Breast epithelium (tissue), 4 donors: Measurements from ENCODE around the gene UBTD2. TPM values are rescaled to one million over a fixed set of nuclear protein-coding genes. Genes with fewer than 3 reads are reported as not detected.

Source experiments
- DNase-seq, 2 donors: peaks; one replicate each; pipeline ENCODE4 v3.0.0-alpha.2; 2019; ENCODE audit warnings: low spot score in 2 of 2
- H3K27ac ChIP-seq, 2 donors: fragments of 200-600 bp; sonication (generic) in 1 of 2; one replicate each; pipeline ENCODE4 v1.5.1; 2016 to 2019; ENCODE audit warnings: mild to moderate bottlenecking in 1 of 2
- H3K27me3 ChIP-seq, 2 donors: fragments of 200-600 bp; sonication (generic) in 1 of 2; one replicate each; pipeline versions ENCODE4 v1.5.1 to v1.6.0; 2017 to 2019; ENCODE audit warnings: control low read depth in 1 of 2, mild to moderate bottlenecking in 1 of 2
- H3K36me3 ChIP-seq: fragments of 200-600 bp; one replicate; pipeline ENCODE4 v1.5.1; 2019
- H3K4me1 ChIP-seq, 2 donors: fragments of 200-600 bp; sonication (generic); one replicate each; pipeline ENCODE4 v1.5.1; 2016 to 2019; ENCODE audit warnings: control low read depth in 1 of 2
- H3K4me3 ChIP-seq, 3 donors: fragments of 200-600 bp; sonication (generic); 1 replicate in 2 of 3; 2 replicates in 1 of 3; pipeline ENCODE4 v1.5.1; 2016 to 2019; ENCODE audit warnings: mild to moderate bottlenecking in 3 of 3, moderate library complexity in 2 of 3
- H3K9me3 ChIP-seq, 2 donors: fragments of 200-600 bp; sonication (generic) in 1 of 2; one replicate each; pipeline ENCODE4 v1.5.1; 2016 to 2019; ENCODE audit warnings: control low read depth in 1 of 2
- POLR2A ChIP-seq: fragments of 450-650 bp; IDR thresholded peaks from one replicate; pipeline ENCODE4 v1.6.1; 2016; ENCODE audit warnings: antibody characterized with exemption, mild to moderate bottlenecking, moderate library complexity
- POLR2AphosphoS5 ChIP-seq, 3 donors: sonication (generic); formaldehyde crosslinking; IDR thresholded peaks; one replicate each; pipeline ENCODE4 v1.6.1; 2017; ENCODE audit warnings: antibody characterized with exemption in 3 of 3
- intact Hi-C: fragments of 100-400 bp; cut with DNase I; formaldehyde crosslinking; loops from one replicate; pipeline ENCODE4 v1.15.1; 2023; ENCODE audit warnings: low total_unique reads
- total RNA-seq, 3 donors: library from RNA; depleted of rRNA; stranded (reverse); fragments of >200 nt; gene quantifications; one replicate each; pipeline ENCODE4 v1.1.0, GENCODE V29; 2016
- TF ChIP-seq, protein P1 (sequence below), 3 donors: fragments of 450-650 bp; IDR thresholded peaks; one replicate each; pipeline ENCODE4 v1.5.1; 2016 to 2017; ENCODE audit warnings: antibody characterized with exemption in 3 of 3, mild to moderate bottlenecking in 3 of 3, moderate library complexity in 3 of 3

Gene UBTD2
- total RNA-seq, 3 donors from 2014 or later, result 21.8 to 32.3 (median 27.9) TPM

DNA sequence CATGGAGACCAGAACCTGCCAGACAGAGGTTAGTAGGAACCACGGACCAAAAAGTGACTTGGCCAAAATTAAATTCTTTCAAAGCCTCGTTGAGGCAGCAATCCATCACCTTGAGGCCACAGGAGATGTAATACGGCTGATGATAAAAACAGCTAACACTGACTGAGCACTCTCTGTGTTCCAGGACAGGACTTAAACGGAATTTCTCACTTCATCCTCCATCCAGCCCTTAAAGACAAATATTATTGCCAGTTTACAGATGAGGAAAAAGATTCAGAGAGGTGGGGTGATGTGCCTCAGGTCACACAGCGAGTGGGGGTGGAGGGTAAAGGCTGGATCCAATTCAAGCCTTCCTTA is 120.6 kb downstream of the UBTD2 start:
- no peak for TF ChIP-seq POLR2A
- TF ChIP-seq, protein P1, sequence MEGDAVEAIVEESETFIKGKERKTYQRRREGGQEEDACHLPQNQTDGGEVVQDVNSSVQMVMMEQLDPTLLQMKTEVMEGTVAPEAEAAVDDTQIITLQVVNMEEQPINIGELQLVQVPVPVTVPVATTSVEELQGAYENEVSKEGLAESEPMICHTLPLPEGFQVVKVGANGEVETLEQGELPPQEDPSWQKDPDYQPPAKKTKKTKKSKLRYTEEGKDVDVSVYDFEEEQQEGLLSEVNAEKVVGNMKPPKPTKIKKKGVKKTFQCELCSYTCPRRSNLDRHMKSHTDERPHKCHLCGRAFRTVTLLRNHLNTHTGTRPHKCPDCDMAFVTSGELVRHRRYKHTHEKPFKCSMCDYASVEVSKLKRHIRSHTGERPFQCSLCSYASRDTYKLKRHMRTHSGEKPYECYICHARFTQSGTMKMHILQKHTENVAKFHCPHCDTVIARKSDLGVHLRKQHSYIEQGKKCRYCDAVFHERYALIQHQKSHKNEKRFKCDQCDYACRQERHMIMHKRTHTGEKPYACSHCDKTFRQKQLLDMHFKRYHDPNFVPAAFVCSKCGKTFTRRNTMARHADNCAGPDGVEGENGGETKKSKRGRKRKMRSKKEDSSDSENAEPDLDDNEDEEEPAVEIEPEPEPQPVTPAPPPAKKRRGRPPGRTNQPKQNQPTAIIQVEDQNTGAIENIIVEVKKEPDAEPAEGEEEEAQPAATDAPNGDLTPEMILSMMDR (IDR thresholded peaks at IDR 0.05), result no peak
- TF ChIP-seq POLR2AphosphoS5 (IDR thresholded peaks at IDR 0.05), result no peak
- Histone ChIP-seq H3K4me1 (no peaks in the 10 kb centered on the region), H3K27ac (no peak overlapping the region), H3K9me3 (no peaks in the 10 kb centered on the region), H3K27me3 (no peaks in the 10 kb centered on the region), H3K36me3 (no peaks in the 10 kb centered on the region), H3K4me3 (no peak overlapping the region)
- DNase-seq, result no peak
- intact Hi-C loops, result no loop called here

DNA sequence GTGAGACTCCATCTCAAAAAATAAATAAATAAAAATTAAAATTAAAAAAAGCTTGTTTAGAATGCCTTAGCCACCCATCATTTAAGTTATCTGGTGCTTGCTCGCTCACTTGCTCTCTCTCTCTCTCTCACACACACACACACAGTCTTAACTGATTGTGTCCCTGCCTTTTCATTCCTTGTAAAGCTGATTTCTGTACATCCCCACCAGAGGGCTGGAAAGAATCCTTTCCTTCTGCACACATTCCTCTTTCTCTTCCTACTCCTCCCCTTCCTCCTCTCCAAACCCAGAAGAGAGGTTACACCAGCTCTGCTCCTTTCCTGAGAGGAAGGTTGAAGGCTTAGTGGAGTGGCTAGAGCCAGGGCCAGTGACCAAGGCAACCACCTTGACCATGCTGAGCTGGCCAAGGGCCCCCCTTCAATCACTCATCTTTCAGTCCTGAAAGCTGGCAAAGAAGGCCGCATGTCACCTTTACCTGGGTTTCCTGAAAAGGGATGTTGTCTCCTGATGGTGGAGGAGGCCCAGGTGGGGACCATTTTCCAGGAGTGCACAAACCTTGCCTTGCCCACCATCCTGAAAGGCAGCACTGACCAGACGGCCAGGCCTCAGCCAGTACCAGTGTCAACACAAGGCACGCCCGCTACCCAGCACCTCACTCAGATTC is 121.1 kb downstream of the UBTD2 start:
- Histone ChIP-seq H3K27me3 (no peaks in the 10 kb centered on the region), H3K4me1 (no peaks in the 10 kb centered on the region), H3K4me3 (no peak overlapping the region), H3K27ac (no peak overlapping the region), H3K36me3 (no peaks in the 10 kb centered on the region), H3K9me3 (no peaks in the 10 kb centered on the region)
- no peak for DNase-seq
- TF ChIP-seq POLR2AphosphoS5 (IDR thresholded peaks at IDR 0.05), result no peak
- TF ChIP-seq POLR2A, result no peak
- intact Hi-C loops, result no loop called here

DNA sequence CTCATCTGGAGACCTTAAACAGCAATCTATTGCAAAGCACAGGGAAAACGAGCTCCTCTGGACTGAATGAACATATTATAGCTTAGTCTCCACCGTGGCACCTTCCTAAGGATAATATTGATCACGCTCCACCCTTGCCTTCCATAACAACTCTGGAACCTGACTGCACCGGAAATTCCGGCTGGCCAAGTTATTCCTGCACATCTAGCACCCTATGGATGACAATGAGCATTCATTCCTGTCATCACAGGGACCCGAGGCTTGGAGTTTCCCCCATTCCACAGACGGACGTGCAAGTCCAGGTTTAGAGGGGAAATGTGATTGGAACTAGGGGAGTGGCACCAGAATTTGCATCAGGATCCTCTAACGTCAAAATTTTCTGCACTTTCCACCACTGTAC is 123.1 kb downstream of the UBTD2 start:
- no peak overlapping the region for H3K4me3 ChIP-seq
- intact Hi-C loops, result no loop called here
- no peaks in the 10 kb centered on the region for H3K27me3 ChIP-seq
- no peaks in the 10 kb centered on the region for H3K9me3 ChIP-seq
- H3K36me3 ChIP-seq, result no peaks in the 10 kb centered on the region
- TF ChIP-seq POLR2AphosphoS5 (IDR thresholded peaks at IDR 0.05), result no peak
- TF ChIP-seq, protein P1 (IDR thresholded peaks at IDR 0.05), result no peak
- no peak for TF ChIP-seq POLR2A
- no peak for DNase-seq
- no peak overlapping the region for H3K27ac ChIP-seq
- H3K4me1 ChIP-seq, result no peaks in the 10 kb centered on the region

Other genes with a start within 250 kb of the UBTD2 start
- gene STK10, start 95.5 kb downstream of the UBTD2 start, total RNA-seq, result 10 to 100 TPM; 17.1 to 32.5 (median 23.3) TPM
- gene EFCAB9, start 89.6 kb downstream of the UBTD2 start, total RNA-seq, result not detected
- 100 to 1,000 TPM in 1 of 3 donors, 10 to 100 TPM in 2; 35.3 to 118 (median 43.9) TPM for gene SH3PXD2B, start 170.8 kb upstream of the UBTD2 start, total RNA-seq